ENCODE results near the gene TMEM63C. TPM values are rescaled to one million over a fixed set of nuclear protein-coding genes. Genes with fewer than 3 reads are reported as not detected.

TMEM63C gene
- total and polyA plus RNA-seq, 4 experiments from 2014 or later, result 0.36 to 1.7 TPM; not detected in 2

DNA sequence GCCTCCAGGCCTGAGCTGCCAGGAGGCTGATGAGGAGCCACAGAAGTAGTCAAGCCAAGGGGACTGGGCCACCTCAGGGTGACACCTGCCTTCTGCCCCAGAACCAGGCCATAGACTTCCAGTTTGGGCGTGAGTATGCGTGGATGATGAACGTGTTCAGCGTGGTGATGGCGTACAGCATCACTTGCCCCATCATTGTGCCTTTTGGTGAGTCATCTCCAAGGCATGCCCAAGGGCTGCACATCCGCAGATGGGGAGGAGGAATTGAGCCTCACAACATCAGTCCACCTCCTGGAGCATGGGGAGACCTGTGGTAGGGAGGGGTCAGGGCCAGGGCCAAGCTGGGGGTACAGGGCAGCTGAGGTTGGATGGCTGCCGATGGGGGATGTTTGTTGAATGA is 67.1 kb downstream of the TMEM63C start:
- Mint-ChIP-seq H3K9me3 (no peaks in the 10 kb centered on the region), H3K27me3 (peaks cover 2% of the 10 kb centered on the region in 2 donors), H3K4me1 (peaks cover 0 to 4% (median under 1%) of the 10 kb centered on the region in 4 donors), H3K36me3 (no peaks in the 10 kb centered on the region), H3K4me3 (no peak overlapping the region), H3K27ac (no peak overlapping the region)
- Histone ChIP-seq H3K9me3 (ENCODE audit: control insufficient read depth in 1 of 2, low read length in 2 of 2) (no peaks in the 10 kb centered on the region), H3K27me3 (ENCODE audit: insufficient read depth, low read length) (no peaks in the 10 kb centered on the region), H3K4me3 (ENCODE audit: low read length in 2 of 2) (no peak overlapping the region), H3K36me3 (ENCODE audit: insufficient read depth, low read length) (no peaks in the 10 kb centered on the region), H3K4me1 (ENCODE audit: insufficient read depth, low read length) (no peaks in the 10 kb centered on the region), H3K27ac (ENCODE audit: low read depth, low read length) (no peak overlapping the region)
- ChIA-PET POLR2A (ENCODE audit: partially characterized antibody) (no interaction called here), CTCF (ENCODE audit: partially characterized antibody) (no interaction called here)
- no peak for DNase-seq
- intact Hi-C loops (cut with micrococcal nuclease), result no loop called here

DNA sequence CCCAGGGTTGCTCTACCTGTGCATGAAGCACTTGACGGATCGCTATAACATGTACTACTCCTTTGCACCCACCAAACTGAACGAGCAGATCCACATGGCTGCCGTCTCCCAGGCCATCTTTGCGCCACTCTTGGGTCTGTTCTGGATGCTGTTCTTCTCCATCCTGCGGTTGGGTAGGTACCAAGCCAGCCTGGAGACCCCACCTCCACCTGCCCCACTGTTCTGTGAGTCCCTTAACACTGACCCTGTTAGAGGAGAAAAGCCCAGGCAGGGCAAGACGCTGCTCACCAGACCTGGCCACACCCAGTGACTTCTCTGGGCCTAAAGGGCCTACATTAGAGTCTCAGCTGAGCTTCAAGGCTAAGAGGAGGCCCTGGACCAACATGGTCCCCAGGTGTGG is 67.7 kb downstream of the TMEM63C start:
- no peak overlapping the region for H3K27ac Mint-ChIP-seq
- H3K4me1 ChIP-seq (ENCODE audit: insufficient read depth, low read length), result no peaks in the 10 kb centered on the region
- no peak overlapping the region for H3K4me3 ChIP-seq (ENCODE audit: low read length in 2 of 2)
- no peaks in the 10 kb centered on the region for H3K36me3 Mint-ChIP-seq
- no peaks in the 10 kb centered on the region for H3K9me3 ChIP-seq (ENCODE audit: control insufficient read depth in 1 of 2, low read length in 2 of 2)
- CTCF ChIA-PET (ENCODE audit: partially characterized antibody), result no interaction called here
- no peaks in the 10 kb centered on the region for H3K27me3 ChIP-seq (ENCODE audit: insufficient read depth, low read length)
- POLR2A ChIA-PET (ENCODE audit: partially characterized antibody), result interaction anchor here (0.6 kb wide), 1 partner anchor 26 kb away, joined by 4 read pairs; no protein-coding TSS in a partner anchor
- no peak for DNase-seq
- peaks cover 0 to 4% (median 0%) of the 10 kb centered on the region in 4 donors for H3K4me1 Mint-ChIP-seq
- no peak overlapping the region for H3K27ac ChIP-seq (ENCODE audit: low read depth, low read length)
- peaks cover 2 to 4% of the 10 kb centered on the region in 2 donors for H3K27me3 Mint-ChIP-seq
- no peak overlapping the region for H3K4me3 Mint-ChIP-seq
- intact Hi-C loops (cut with micrococcal nuclease), result no loop called here
- no peaks in the 10 kb centered on the region for H3K36me3 ChIP-seq (ENCODE audit: insufficient read depth, low read length)
- H3K9me3 Mint-ChIP-seq, result no peaks in the 10 kb centered on the region

DNA sequence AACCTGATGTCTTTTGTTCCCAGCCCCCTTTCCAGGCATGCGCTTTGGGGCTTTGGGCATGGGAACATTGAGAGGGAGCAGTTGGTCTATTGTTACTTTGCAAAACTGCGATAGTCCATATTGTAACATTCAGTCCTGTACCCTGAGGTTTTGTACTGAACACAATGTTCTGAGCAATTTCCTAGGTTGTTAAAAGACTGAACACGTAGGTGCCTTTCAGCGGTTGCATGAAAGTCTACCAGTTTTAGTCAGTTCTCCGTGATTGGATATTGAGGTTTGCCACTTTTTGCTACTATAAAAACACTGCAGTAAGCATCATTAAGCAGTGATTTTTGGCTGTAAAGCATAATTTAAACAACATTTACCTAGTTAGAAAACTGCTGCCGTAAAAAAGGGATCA is 69.3 kb downstream of the TMEM63C start:
- peaks cover 0 to 8% of the 10 kb centered on the region in 2 donors for H3K27me3 Mint-ChIP-seq

DNA sequence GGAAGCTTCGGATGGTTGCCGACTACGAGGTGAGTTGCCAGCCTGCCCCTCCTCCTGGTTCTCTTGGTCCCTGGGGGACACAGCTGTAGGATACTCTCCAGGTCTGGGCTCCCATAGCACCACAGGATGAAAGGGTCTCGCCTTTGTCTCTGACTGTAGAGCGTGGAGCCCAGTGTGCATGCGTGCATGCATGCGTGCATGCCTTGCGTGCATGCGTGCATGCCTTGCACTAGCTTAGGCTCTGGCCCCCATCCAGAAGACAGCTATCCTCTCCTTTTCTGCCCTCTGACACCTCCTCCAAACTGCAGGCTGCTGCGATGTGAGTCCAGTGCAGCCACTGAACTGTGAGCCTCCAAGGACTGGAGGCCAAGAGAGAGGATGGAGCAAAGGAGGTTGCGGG is 70.3 kb downstream of the TMEM63C start:
- Mint-ChIP-seq H3K27me3 (peaks cover 0 to 10% of the 10 kb centered on the region in 2 donors), H3K36me3 (no peaks in the 10 kb centered on the region), H3K4me1 (peaks cover 0 to 4% (median 0%) of the 10 kb centered on the region in 4 donors), H3K4me3 (no peak overlapping the region), H3K9me3 (no peaks in the 10 kb centered on the region), H3K27ac (no peak overlapping the region)
- intact Hi-C loops (cut with micrococcal nuclease), result no loop called here
- Histone ChIP-seq H3K27ac (ENCODE audit: low read depth, low read length) (no peak overlapping the region), H3K36me3 (ENCODE audit: insufficient read depth, low read length) (no peaks in the 10 kb centered on the region), H3K27me3 (ENCODE audit: insufficient read depth, low read length) (no peaks in the 10 kb centered on the region), H3K4me3 (ENCODE audit: low read length in 2 of 2) (no peak overlapping the region), H3K4me1 (ENCODE audit: insufficient read depth, low read length) (no peaks in the 10 kb centered on the region), H3K9me3 (ENCODE audit: control insufficient read depth in 1 of 2, low read length in 2 of 2) (no peaks in the 10 kb centered on the region)
- ChIA-PET CTCF (ENCODE audit: partially characterized antibody) (no interaction called here), POLR2A (ENCODE audit: partially characterized antibody) (no interaction called here)
- DNase-seq, result no peak

More for the DNA sequence above, 69.3 kb downstream of the TMEM63C start:
- Histone ChIP-seq H3K4me3 (ENCODE audit: low read length in 2 of 2) (no peak overlapping the region), H3K27me3 (ENCODE audit: insufficient read depth, low read length) (no peaks in the 10 kb centered on the region), H3K36me3 (ENCODE audit: insufficient read depth, low read length) (no peaks in the 10 kb centered on the region), H3K4me1 (ENCODE audit: insufficient read depth, low read length) (no peaks in the 10 kb centered on the region), H3K27ac (ENCODE audit: low read depth, low read length) (no peak overlapping the region), H3K9me3 (ENCODE audit: control insufficient read depth in 1 of 2, low read length in 2 of 2) (no peaks in the 10 kb centered on the region)
- ChIA-PET CTCF (ENCODE audit: partially characterized antibody) (no interaction called here), POLR2A (ENCODE audit: partially characterized antibody) (no interaction called here)
- H3K27ac Mint-ChIP-seq, result no peak overlapping the region
- no peaks in the 10 kb centered on the region for H3K36me3 Mint-ChIP-seq
- intact Hi-C loops (cut with micrococcal nuclease), result no loop called here
- no peak overlapping the region for H3K4me3 Mint-ChIP-seq
- no peaks in the 10 kb centered on the region for H3K9me3 Mint-ChIP-seq
- no peak for DNase-seq
- peaks cover 0 to 4% (median 0%) of the 10 kb centered on the region in 4 donors for H3K4me1 Mint-ChIP-seq

DNA sequence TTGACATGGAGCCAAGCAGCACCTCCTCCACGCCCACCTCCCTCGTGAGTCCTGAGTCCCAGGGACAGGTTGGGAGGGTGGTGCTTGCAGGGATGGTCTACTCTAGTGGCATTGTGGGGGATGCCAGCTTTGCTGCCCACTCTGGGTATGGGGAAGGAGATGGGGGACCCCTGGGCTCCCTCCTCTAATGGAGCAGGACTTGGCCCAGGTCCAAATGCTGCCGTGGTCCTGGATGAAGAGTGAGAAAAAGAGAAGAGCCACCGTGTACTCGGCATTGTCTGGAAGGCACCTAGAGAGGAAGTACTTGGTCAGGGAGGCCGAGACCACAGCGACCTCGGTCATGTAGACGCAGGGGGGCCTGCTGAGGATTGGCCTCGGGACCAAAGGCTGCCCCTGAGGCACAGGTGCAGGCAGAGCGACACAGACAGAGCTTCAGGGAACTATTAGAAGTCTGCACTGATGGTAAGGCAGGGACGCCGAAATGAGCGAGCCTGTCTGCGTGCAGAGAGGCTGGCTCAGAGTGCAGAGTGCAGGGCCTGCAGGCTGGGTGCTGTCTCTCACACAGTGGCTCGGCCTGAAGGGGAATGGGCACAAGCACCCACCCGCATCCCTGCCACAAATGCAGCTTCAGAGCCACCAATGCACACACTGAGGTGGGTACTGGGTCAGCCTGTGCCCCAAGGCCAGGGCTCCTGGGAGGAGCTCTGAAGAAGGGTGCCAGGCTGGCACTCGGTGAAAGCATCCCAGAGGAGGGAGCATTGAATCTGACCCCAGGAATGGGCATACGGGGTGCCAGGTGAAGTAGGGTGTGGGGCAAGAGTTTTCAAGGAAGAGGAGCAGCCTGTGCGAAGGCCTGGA is 72.0 kb downstream of the TMEM63C start:
- Histone ChIP-seq H3K27ac (ENCODE audit: low read depth, low read length) (no peak overlapping the region), H3K36me3 (ENCODE audit: insufficient read depth, low read length) (no peaks in the 10 kb centered on the region), H3K4me3 (ENCODE audit: low read length in 2 of 2) (no peak overlapping the region), H3K9me3 (ENCODE audit: control insufficient read depth in 1 of 2, low read length in 2 of 2) (no peaks in the 10 kb centered on the region), H3K4me1 (ENCODE audit: insufficient read depth, low read length) (no peaks in the 10 kb centered on the region), H3K27me3 (ENCODE audit: insufficient read depth, low read length) (no peaks in the 10 kb centered on the region)
- no peak overlapping the region for H3K27ac Mint-ChIP-seq
- ChIA-PET CTCF (ENCODE audit: partially characterized antibody) (no interaction called here), POLR2A (ENCODE audit: partially characterized antibody) (no interaction called here)
- no peak overlapping the region for H3K4me3 Mint-ChIP-seq
- no peak for DNase-seq
- H3K9me3 Mint-ChIP-seq, result no peaks in the 10 kb centered on the region
- peaks cover 0 to 10% of the 10 kb centered on the region in 2 donors for H3K27me3 Mint-ChIP-seq
- peaks cover 0 to 4% (median 0%) of the 10 kb centered on the region in 4 donors for H3K4me1 Mint-ChIP-seq
- intact Hi-C loops (cut with micrococcal nuclease), result no loop called here
- H3K36me3 Mint-ChIP-seq, result no peaks in the 10 kb centered on the region

DNA sequence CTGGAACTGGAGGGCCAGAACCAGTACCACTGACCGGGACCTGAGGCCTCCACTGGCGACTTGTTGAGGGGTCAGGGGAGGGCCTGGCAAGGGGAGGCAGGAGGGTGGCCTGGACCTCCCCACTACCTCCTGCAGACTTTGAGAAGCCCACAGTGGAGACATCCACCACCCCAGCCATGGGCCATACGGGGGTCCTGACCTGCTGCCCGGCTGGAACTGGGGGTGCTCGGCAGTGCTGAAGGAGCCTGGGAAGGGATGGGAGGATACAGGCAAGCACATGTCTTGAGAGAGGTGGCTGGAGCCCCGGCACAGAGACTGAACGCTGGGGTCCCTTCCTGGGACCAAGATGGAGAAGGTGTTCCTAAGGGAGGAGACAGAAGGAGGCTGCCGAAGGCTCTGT is 75.1 kb downstream of the TMEM63C start:
- Histone ChIP-seq H3K4me1 (ENCODE audit: insufficient read depth, low read length) (no peaks in the 10 kb centered on the region), H3K9me3 (ENCODE audit: control insufficient read depth in 1 of 2, low read length in 2 of 2) (no peaks in the 10 kb centered on the region), H3K36me3 (ENCODE audit: insufficient read depth, low read length) (no peaks in the 10 kb centered on the region), H3K27ac (ENCODE audit: low read depth, low read length) (no peak overlapping the region), H3K4me3 (ENCODE audit: low read length in 2 of 2) (no peak overlapping the region), H3K27me3 (ENCODE audit: insufficient read depth, low read length) (no peaks in the 10 kb centered on the region)
- DNase-seq, result no peak
- H3K4me3 Mint-ChIP-seq, result no peak overlapping the region
- no peaks in the 10 kb centered on the region for H3K36me3 Mint-ChIP-seq
- H3K27me3 Mint-ChIP-seq, result peaks cover 2 to 14% of the 10 kb centered on the region in 2 donors
- CTCF ChIA-PET (ENCODE audit: partially characterized antibody), result no interaction called here
- H3K27ac Mint-ChIP-seq, result no peak overlapping the region
- H3K4me1 Mint-ChIP-seq, result peaks cover 0 to 4% (median 0%) of the 10 kb centered on the region in 4 donors
- POLR2A ChIA-PET (ENCODE audit: partially characterized antibody), result no interaction called here
- H3K9me3 Mint-ChIP-seq, result no peaks in the 10 kb centered on the region
- intact Hi-C loops (cut with micrococcal nuclease), result no loop called here

DNA sequence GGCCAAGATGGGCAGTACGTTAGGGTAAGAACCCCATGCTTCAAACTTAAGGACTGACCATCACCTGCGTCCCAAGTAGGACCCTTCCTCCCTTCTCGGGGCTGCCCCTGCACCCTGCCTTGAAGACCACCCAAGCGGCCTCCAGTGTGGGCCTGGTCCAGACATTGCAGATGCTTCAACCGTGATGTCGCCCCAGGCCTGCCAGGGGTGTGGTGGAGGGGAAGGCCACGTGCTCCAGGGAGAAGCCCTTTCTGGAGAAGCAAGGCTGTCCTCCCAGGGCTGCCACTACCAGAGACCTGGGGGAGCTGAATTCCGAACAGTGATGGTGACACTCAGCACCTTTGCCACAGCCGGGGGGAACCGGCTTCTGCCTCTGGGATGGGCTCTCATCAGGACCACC is 76.1 kb downstream of the TMEM63C start:
- Mint-ChIP-seq H3K27me3 (peaks cover 2 to 16% of the 10 kb centered on the region in 2 donors), H3K36me3 (no peaks in the 10 kb centered on the region), H3K9me3 (no peaks in the 10 kb centered on the region), H3K27ac (no peak overlapping the region), H3K4me1 (peaks cover 0 to 4% (median 0%) of the 10 kb centered on the region in 4 donors), H3K4me3 (no peak overlapping the region)
- Histone ChIP-seq H3K4me3 (ENCODE audit: low read length in 2 of 2) (no peak overlapping the region), H3K4me1 (ENCODE audit: insufficient read depth, low read length) (no peaks in the 10 kb centered on the region), H3K9me3 (ENCODE audit: control insufficient read depth in 1 of 2, low read length in 2 of 2) (no peaks in the 10 kb centered on the region), H3K27ac (ENCODE audit: low read depth, low read length) (no peak overlapping the region), H3K36me3 (ENCODE audit: insufficient read depth, low read length) (no peaks in the 10 kb centered on the region), H3K27me3 (ENCODE audit: insufficient read depth, low read length) (no peaks in the 10 kb centered on the region)
- ChIA-PET POLR2A (ENCODE audit: partially characterized antibody) (no interaction called here), CTCF (ENCODE audit: partially characterized antibody) (no interaction called here)
- intact Hi-C loops (cut with micrococcal nuclease), result no loop called here
- DNase-seq, result no peak

Measured in CD4-positive, alpha-beta memory T cell (primary cell).